HG02763 (cell line): Measurements from ENCODE around the gene YDJC.
"Not testable (repeated sequence)": the region's sequence is repeated elsewhere in the genome, so short reads cannot be mapped to it uniquely, and the experiment has no call there.

ENCODE experiments used
- ATAC-seq: cut with Tn5 transposase; IDR thresholded peaks from one replicate; pipeline ENCODE4 v1.9.1; 2021; ENCODE audit warnings: mild to moderate bottlenecking, moderate library complexity; ENCODE audit not compliant: unreplicated experiment

Gene YDJC

GRCh38 chr22:21632931-21633330, 3.1 kb upstream of the YDJC start:
- no peak for ATAC-seq

- ATAC-seq: no peak
These were observed 2.5 kb upstream of the YDJC start, which contains the start of gene CCDC116 for GRCh38 chr22:21632237-21632895. Gene CCDC116 (plus strand): TSS chr22:21632760. CDS start chr22:21633182, 422 bp downstream.

- no peak for ATAC-seq
These were observed 1.2 kb upstream of the YDJC start for GRCh38 chr22:21631025-21631424.

GRCh38 chr22:21628386-21629254, 1.2 kb downstream of the YDJC start:
- ATAC-seq: no peak

GRCh38 chr22:21626735-21627469, 2.9 kb downstream of the YDJC start:
- no peak for ATAC-seq

GRCh38 chr22:21626073-21626734, 3.6 kb downstream of the YDJC start:
- no peak for ATAC-seq

- no peak for ATAC-seq
These were observed 4.7 kb downstream of the YDJC start for GRCh38 chr22:21624880-21625791.

- ATAC-seq: no peak
These were observed 5.5 kb downstream of the YDJC start for GRCh38 chr22:21624120-21624879.

GRCh38 chr22:21623648-21623970, 6.2 kb downstream of the YDJC start:
- ATAC-seq: no peak

- ATAC-seq: no peak
These were observed 6.7 kb downstream of the YDJC start for GRCh38 chr22:21622919-21623647.

GRCh38 chr22:21622011-21622918, 7.6 kb downstream of the YDJC start:
- ATAC-seq: no peak

- ATAC-seq: no peak
These were observed 8.8 kb downstream of the YDJC start for GRCh38 chr22:21621025-21621424.

- not testable (repeated sequence) for ATAC-seq
These were observed 12.5 kb downstream of the YDJC start for GRCh38 chr22:21617337-21617736.

GRCh38 chr22:21615731-21616130, 14.1 kb downstream of the YDJC start:
- no peak for ATAC-seq

- ATAC-seq: no peak
These were observed 16.1 kb downstream of the YDJC start for GRCh38 chr22:21613553-21614233.

- no peak for ATAC-seq
These were observed 17.0 kb downstream of the YDJC start for GRCh38 chr22:21612858-21613257.
